ENCODE measurements around the gene CCDC9B. TPM values are rescaled to one million over a fixed set of nuclear protein-coding genes. Genes with fewer than 3 reads are reported as not detected.

Gene CCDC9B
- total RNA-seq, 1 donor from 2014 or later = 72.5 TPM

- no peak for TF ChIP-seq CTCF (IDR thresholded peaks at IDR 0.05)
- intact Hi-C loops (cut with DNase I) = no loop called here
- ATAC-seq = peak; percentile 92
- Histone ChIP-seq H3K4me1 (peaks cover 18% of the 10 kb centered on the region), H3K36me3 (no peaks in the 10 kb centered on the region), H3K27me3 (no peaks in the 10 kb centered on the region), H3K9me3 (no peaks in the 10 kb centered on the region), H3K4me3 (peak within 1 kb of the TSS; percentile 64), H3K27ac (no peak within 1 kb of the TSS)
- peak; percentile 94 for DNase-seq
Observed at GRCh38 chr15:40357723-40358470, 17.2 kb upstream of the CCDC9B start, which contains the start of gene DISP2. Gene DISP2 (plus strand): TSS chr15:40358219. CDS start chr15:40358322, 103 bp downstream.

DNA sequence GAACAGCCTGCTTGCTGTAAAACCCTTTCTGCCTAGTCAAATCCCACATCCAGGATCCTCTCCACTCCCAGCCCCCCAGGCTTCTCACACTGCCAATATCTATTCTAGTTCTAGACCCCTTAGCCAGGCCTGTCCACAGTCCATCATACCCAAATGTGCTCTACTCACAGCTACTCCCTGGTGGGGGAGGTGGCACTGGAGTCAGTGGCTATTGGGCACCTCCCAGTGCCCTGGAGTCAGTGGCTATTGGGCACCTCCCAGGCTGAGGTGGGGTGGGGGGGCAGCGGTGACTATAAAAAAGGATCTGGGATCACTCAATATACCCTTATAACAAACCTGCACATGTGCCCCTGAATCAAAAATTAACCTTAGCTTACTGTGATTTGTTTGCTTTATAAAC is 16.5 kb upstream of the CCDC9B start:
- intact Hi-C loops (cut with DNase I) = no loop called here
- Histone ChIP-seq H3K27ac (no peak overlapping the region), H3K36me3 (no peaks in the 10 kb centered on the region), H3K27me3 (no peaks in the 10 kb centered on the region), H3K4me1 (peaks cover 18% of the 10 kb centered on the region), H3K9me3 (no peaks in the 10 kb centered on the region), H3K4me3 (peak overlapping the region; percentile 64)
- ATAC-seq = no peak
- no peak for TF ChIP-seq CTCF (IDR thresholded peaks at IDR 0.05)
- DNase-seq = no peak

- intact Hi-C loops (cut with DNase I) = no loop called here
- Histone ChIP-seq H3K27ac (no peak overlapping the region), H3K4me1 (peaks cover 18% of the 10 kb centered on the region), H3K36me3 (no peaks in the 10 kb centered on the region), H3K9me3 (no peaks in the 10 kb centered on the region), H3K27me3 (no peaks in the 10 kb centered on the region), H3K4me3 (no peak overlapping the region)
- ATAC-seq (no peak), DNase-seq (no peak)
- no peak for TF ChIP-seq CTCF (IDR thresholded peaks at IDR 0.05)
Observed at GRCh38 chr15:40355976-40356585, 15.3 kb upstream of the CCDC9B start.

- no peak for DNase-seq
- TF ChIP-seq CTCF (IDR thresholded peaks at IDR 0.05) = peak; percentile 20
Observed at GRCh38 chr15:40354408-40355171, 13.9 kb upstream of the CCDC9B start.

GRCh38 chr15:40353697-40354096 is 13.0 kb upstream of the CCDC9B start:
- DNase-seq = no peak
- H3K4me3 ChIP-seq = no peak overlapping the region

More at GRCh38 chr15:40354408-40355171, 13.9 kb upstream of the CCDC9B start:
- no peaks in the 10 kb centered on the region for H3K36me3 ChIP-seq
- peaks cover 18% of the 10 kb centered on the region for H3K4me1 ChIP-seq
- no peak overlapping the region for H3K27ac ChIP-seq
- H3K27me3 ChIP-seq = no peaks in the 10 kb centered on the region
- H3K4me3 ChIP-seq = no peak overlapping the region
- no peaks in the 10 kb centered on the region for H3K9me3 ChIP-seq
- no peak for ATAC-seq
- intact Hi-C loops (cut with DNase I) = no loop called here

More at GRCh38 chr15:40353697-40354096, 13.0 kb upstream of the CCDC9B start:
- intact Hi-C loops (cut with DNase I) = no loop called here
- H3K27me3 ChIP-seq = no peaks in the 10 kb centered on the region
- H3K9me3 ChIP-seq = no peaks in the 10 kb centered on the region
- no peaks in the 10 kb centered on the region for H3K36me3 ChIP-seq
- no peak for ATAC-seq
- no peak overlapping the region for H3K27ac ChIP-seq
- no peak for TF ChIP-seq CTCF (IDR thresholded peaks at IDR 0.05)
- peaks cover 13% of the 10 kb centered on the region for H3K4me1 ChIP-seq
